H9 (cell line): ENCODE data around the gene GCN1. TPM values are rescaled to one million over a fixed set of nuclear protein-coding genes. Genes with fewer than 3 reads are reported as not detected.

ENCODE experiments used
- DNase-seq: peaks from one replicate; pipeline ENCODE4 v3.0.0-alpha.2; 2017
- H2AFZ ChIP-seq: one replicate; pipeline ENCODE4 v1.6.1; 2013; ENCODE audit warnings: mild to moderate bottlenecking, low read length, control low read depth, moderate library complexity
- H2AK5ac ChIP-seq: 2 replicates; pipeline ENCODE4 v1.6.1; 2013; ENCODE audit warnings: low read length, control low read depth, mixed read lengths; ENCODE audit not compliant: insufficient read length
- H2BK120ac ChIP-seq: one replicate; pipeline ENCODE4 v1.6.1; 2013; ENCODE audit warnings: low read depth, mild to moderate bottlenecking, low read length, control low read depth, inconsistent platforms; ENCODE audit not compliant: poor library complexity, severe bottlenecking
- H2BK12ac ChIP-seq: 2 replicates; pipeline ENCODE4 v1.6.1; 2013; ENCODE audit warnings: low read length, control low read depth, mixed read lengths, low read depth; ENCODE audit not compliant: insufficient read length
- H2BK15ac ChIP-seq: 2 replicates; pipeline ENCODE4 v1.6.1; 2013; ENCODE audit warnings: low read depth, low read length, control low read depth
- H2BK20ac ChIP-seq: one replicate; pipeline ENCODE4 v1.6.1; 2013; ENCODE audit warnings: low read depth, mild to moderate bottlenecking, low read length, control low read depth, inconsistent platforms; ENCODE audit not compliant: poor library complexity, severe bottlenecking
- H2BK5ac ChIP-seq: 2 replicates; pipeline ENCODE4 v1.6.1; 2013; ENCODE audit warnings: low read length, control low read depth, mixed read lengths; ENCODE audit not compliant: insufficient read length
- H3K14ac ChIP-seq: 2 replicates; pipeline ENCODE4 v1.6.1; 2013; ENCODE audit warnings: low read length, control low read depth; ENCODE audit not compliant: insufficient read depth
- H3K18ac ChIP-seq: 2 replicates; pipeline ENCODE4 v1.6.1; 2013; ENCODE audit warnings: low read depth, mild to moderate bottlenecking, mixed read lengths, low read length, control low read depth; ENCODE audit not compliant: insufficient read length
- H3K23ac ChIP-seq: 2 replicates; pipeline ENCODE4 v1.6.1; 2013; ENCODE audit warnings: low read length, control low read depth, mixed read lengths, low read depth; ENCODE audit not compliant: insufficient read length
- H3K23me2 ChIP-seq: 2 replicates; pipeline ENCODE4 v1.6.1; 2013; ENCODE audit warnings: low read depth, mild to moderate bottlenecking, mixed read lengths, low read length, control low read depth; ENCODE audit not compliant: insufficient read length, poor library complexity, severe bottlenecking
- H3K27ac ChIP-seq: 2 replicates; pipeline ENCODE4 v1.5.1; 2013; ENCODE audit warnings: low read length, control low read depth, mixed read lengths, low read depth; ENCODE audit not compliant: insufficient read length
- H3K27me3 ChIP-seq: 2 replicates; pipeline ENCODE4 v1.6.1; 2013; ENCODE audit warnings: low read length, control low read depth, inconsistent platforms; ENCODE audit not compliant: insufficient read depth
- H3K4ac ChIP-seq: 2 replicates; pipeline ENCODE4 v1.6.1; 2013; ENCODE audit warnings: low read depth, mild to moderate bottlenecking, control low read depth, inconsistent platforms, low read length, moderate library complexity
- H3K4me1 ChIP-seq: 2 replicates; pipeline ENCODE4 v1.6.1; 2013; ENCODE audit warnings: low read length, control low read depth, inconsistent platforms; ENCODE audit not compliant: insufficient read depth
- H3K4me2 ChIP-seq: 2 replicates; pipeline ENCODE4 v1.6.1; 2013; ENCODE audit warnings: low read length, control low read depth, mixed read lengths; ENCODE audit not compliant: insufficient read length, insufficient read depth
- H3K56ac ChIP-seq: 2 replicates; pipeline ENCODE4 v1.6.1; 2013; ENCODE audit warnings: low read depth, mild to moderate bottlenecking, mixed read lengths, low read length, control low read depth; ENCODE audit not compliant: insufficient read length
- H3K79me1 ChIP-seq: 2 replicates; pipeline ENCODE4 v1.6.1; 2013; ENCODE audit warnings: low read depth, mild to moderate bottlenecking, moderate library complexity, low read length, control low read depth, inconsistent platforms; ENCODE audit not compliant: insufficient read depth, poor library complexity, severe bottlenecking
- H3K79me2 ChIP-seq: 2 replicates; pipeline ENCODE4 v1.6.1; 2013; ENCODE audit warnings: low read length, control low read depth, inconsistent platforms; ENCODE audit not compliant: insufficient read depth
- H3K9ac ChIP-seq: 2 replicates; pipeline ENCODE4 v1.6.1; 2013; ENCODE audit warnings: low read length, control low read depth, mixed read lengths; ENCODE audit not compliant: insufficient read length; ENCODE audit errors: extremely low read depth
- H3K9me3 ChIP-seq: one replicate; pipeline ENCODE4 v1.6.1; 2013; ENCODE audit warnings: low read depth, low read length, inconsistent platforms; ENCODE audit not compliant: control insufficient read depth
- H3T11ph ChIP-seq: one replicate; pipeline ENCODE4 v1.6.1; 2013; ENCODE audit warnings: mild to moderate bottlenecking, low read length, control low read depth, inconsistent platforms
- H4K20me1 ChIP-seq: one replicate; pipeline ENCODE4 v1.6.1; 2013; ENCODE audit not compliant: control insufficient read depth, insufficient read length, insufficient read depth
- H4K5ac ChIP-seq: 2 replicates; pipeline ENCODE4 v1.6.1; 2013; ENCODE audit warnings: low read depth, mild to moderate bottlenecking, mixed read lengths, low read length, control low read depth; ENCODE audit not compliant: insufficient read length
- H4K8ac ChIP-seq: replicated peaks from 2 replicates; pipeline ENCODE4 v1.6.1; 2013; ENCODE audit warnings: low read length, control low read depth, mixed read lengths, low read depth; ENCODE audit not compliant: insufficient read length
- H4K91ac ChIP-seq: 2 replicates; pipeline ENCODE4 v1.6.1; 2013; ENCODE audit warnings: low read depth, mild to moderate bottlenecking, moderate library complexity, mixed read lengths, low read length, control low read depth; ENCODE audit not compliant: insufficient read length
- H3K27ac Mint-ChIP-seq, 3 experiments: 2 replicates in 2 of 3; 3 replicates in 1 of 3; pipeline ENCODE4 v1.8.0; 2020 to 2021; ENCODE audit warnings: mixed read lengths in 3 of 3, mild to moderate bottlenecking in 1 of 3, moderate library complexity in 1 of 3
- H3K27me3 Mint-ChIP-seq: 2 replicates; pipeline ENCODE4 v1.8.0; 2021; ENCODE audit warnings: low read depth, mild to moderate bottlenecking, moderate library complexity, mixed read lengths
- H3K36me3 Mint-ChIP-seq, 3 experiments: 2 replicates in 2 of 3; 3 replicates in 1 of 3; pipeline ENCODE4 v1.8.0; 2020 to 2021; ENCODE audit warnings: low read depth in 3 of 3, mixed read lengths in 3 of 3; ENCODE audit not compliant: insufficient read depth in 1 of 3
- H3K4me1 Mint-ChIP-seq, 2 experiments: 2 replicates each; pipeline ENCODE4 v1.8.0; 2020; ENCODE audit warnings: mixed read lengths in 2 of 2
- H3K4me3 Mint-ChIP-seq, 2 experiments: 2 replicates in 1 of 2; 3 replicates in 1 of 2; pipeline ENCODE4 v1.8.0; 2020 to 2021; ENCODE audit warnings: mild to moderate bottlenecking in 2 of 2, mixed read lengths in 2 of 2, moderate library complexity in 1 of 2
- H3K9me3 Mint-ChIP-seq, 2 experiments: 2 replicates in 1 of 2; 3 replicates in 1 of 2; pipeline ENCODE4 v1.8.0; 2020; ENCODE audit warnings: mild to moderate bottlenecking in 2 of 2, mixed read lengths in 2 of 2, moderate library complexity in 1 of 2
- WGBS: extraction: QIAGEN DNeasy Blood & Tissue Kit; methylation state at CpG from one replicate; pipeline ENCODE4 v1.1.7; 2013; ENCODE audit warnings: missing lambda C conversion rate, low lambda C conversion rate, mixed read lengths; ENCODE audit not compliant: insufficient read length; ENCODE audit errors: extremely low coverage; 5-methylcytosine and 5-hydroxymethylcytosine counted together
- total RNA-seq: library from RNA; stranded (reverse); gene quantifications from 2 replicates; pipeline ENCODE4 v1.2.1, GENCODE V29; 2021
- TF ChIP-seq, protein P1 (sequence below): fragments of 200-600 bp; sonication (generic); conservative IDR thresholded peaks from 3 replicates; pipeline ENCODE4 v1.8.0; 2021; ENCODE audit warnings: antibody characterized with exemption, mild to moderate bottlenecking

Gene GCN1
- total RNA-seq, 1 experiment from 2014 or later, result 137 TPM

DNA sequence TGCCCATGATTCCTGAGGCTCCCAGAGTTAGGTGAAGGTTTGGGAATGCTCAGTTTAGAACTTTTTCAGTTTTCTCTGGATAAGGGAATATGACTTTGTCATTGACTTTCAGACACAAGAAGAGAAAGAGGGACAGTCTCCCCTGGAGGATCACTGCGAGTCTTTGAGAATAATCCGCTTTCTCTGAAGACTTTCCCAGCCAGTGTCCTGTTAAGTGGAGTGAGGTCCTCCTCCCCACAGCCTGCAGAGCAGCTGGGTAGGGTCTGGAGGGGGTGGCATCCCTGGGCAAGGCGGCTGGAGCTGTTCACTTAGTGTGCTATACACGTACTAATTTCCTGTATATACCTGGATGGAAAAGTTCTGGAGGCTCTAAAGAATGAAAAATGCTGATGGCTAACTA is 69.5 kb downstream of the GCN1 start:
- Histone ChIP-seq H3K27ac (no peak overlapping the region), H3K4me1 (peaks cover 3% of the 10 kb centered on the region; the same call in 1 of the 2 replicates), H4K8ac (no peak overlapping the region), H2BK5ac (no peak overlapping the region), H2BK15ac (no peak overlapping the region), H2BK12ac (no peak overlapping the region), H2AK5ac (no peak overlapping the region), H3K27me3 (no peaks in the 10 kb centered on the region), H3K4ac (no peak overlapping the region), H3K4me2 (no peak overlapping the region), H3K9ac (no peak overlapping the region), H2BK20ac (no peak overlapping the region), H3T11ph (no peak overlapping the region), H3K9me3 (no peaks in the 10 kb centered on the region), H3K23ac (no peak overlapping the region), H3K23me2 (no peaks in the 10 kb centered on the region), H3K79me2 (no peaks in the 10 kb centered on the region), H4K20me1 (no peaks in the 10 kb centered on the region), H2AFZ (no peak overlapping the region), H2BK120ac (no peak overlapping the region), H3K18ac (no peak overlapping the region), H4K5ac (no peak overlapping the region), H3K56ac (no peak overlapping the region), H3K14ac (no peak overlapping the region), H3K79me1 (no peaks in the 10 kb centered on the region), H4K91ac (no peak overlapping the region)
- no peaks in the 10 kb centered on the region for H3K9me3 Mint-ChIP-seq
- H3K27ac Mint-ChIP-seq, result peak overlapping the region in 2 of 3 experiments; percentile 39 to 64; a peak in 2 of 7 replicates
- no peak overlapping the region for H3K4me3 Mint-ChIP-seq
- H3K4me1 Mint-ChIP-seq, result peaks cover 12 to 20% of the 10 kb centered on the region in 2 experiments
- DNase-seq, result no peak
- TF ChIP-seq, protein P1, sequence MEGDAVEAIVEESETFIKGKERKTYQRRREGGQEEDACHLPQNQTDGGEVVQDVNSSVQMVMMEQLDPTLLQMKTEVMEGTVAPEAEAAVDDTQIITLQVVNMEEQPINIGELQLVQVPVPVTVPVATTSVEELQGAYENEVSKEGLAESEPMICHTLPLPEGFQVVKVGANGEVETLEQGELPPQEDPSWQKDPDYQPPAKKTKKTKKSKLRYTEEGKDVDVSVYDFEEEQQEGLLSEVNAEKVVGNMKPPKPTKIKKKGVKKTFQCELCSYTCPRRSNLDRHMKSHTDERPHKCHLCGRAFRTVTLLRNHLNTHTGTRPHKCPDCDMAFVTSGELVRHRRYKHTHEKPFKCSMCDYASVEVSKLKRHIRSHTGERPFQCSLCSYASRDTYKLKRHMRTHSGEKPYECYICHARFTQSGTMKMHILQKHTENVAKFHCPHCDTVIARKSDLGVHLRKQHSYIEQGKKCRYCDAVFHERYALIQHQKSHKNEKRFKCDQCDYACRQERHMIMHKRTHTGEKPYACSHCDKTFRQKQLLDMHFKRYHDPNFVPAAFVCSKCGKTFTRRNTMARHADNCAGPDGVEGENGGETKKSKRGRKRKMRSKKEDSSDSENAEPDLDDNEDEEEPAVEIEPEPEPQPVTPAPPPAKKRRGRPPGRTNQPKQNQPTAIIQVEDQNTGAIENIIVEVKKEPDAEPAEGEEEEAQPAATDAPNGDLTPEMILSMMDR, result no peak
- WGBS, result no CpG with 5 or more reads among the region's 4 CpGs
- peaks cover 23 to 47% (median 35%) of the 10 kb centered on the region in 3 experiments; a peak in 6 of 7 replicates for H3K36me3 Mint-ChIP-seq
- no peaks in the 10 kb centered on the region for H3K27me3 Mint-ChIP-seq
